ENCODE data around the gene PTF1A.

Gene PTF1A

GRCh38 chr10:23194966-23195845, 3.1 kb downstream of the PTF1A start:
- no peak for TF ChIP-seq CTCF (IDR thresholded peaks at IDR 0.05; ENCODE audit: low read depth, low read length)
- DNase-seq = no peak
- Histone ChIP-seq H3K36me3 (no peaks in the 10 kb centered on the region), H3K27ac (no peak overlapping the region), H3K9me3 (ENCODE audit: severe bottlenecking) (no peaks in the 10 kb centered on the region), H3K4me3 (ENCODE audit: low read depth, low read length) (peak overlapping the region; percentile 26), H3K27me3 (ENCODE audit: insufficient read depth, low read depth, severe bottlenecking) (peaks cover 73% of the 10 kb centered on the region)

- peaks cover 73% of the 10 kb centered on the region for H3K27me3 ChIP-seq (ENCODE audit: insufficient read depth, low read depth, severe bottlenecking)
- H3K36me3 ChIP-seq = no peaks in the 10 kb centered on the region
- no peak for DNase-seq
- H3K4me3 ChIP-seq (ENCODE audit: low read depth, low read length) = no peak overlapping the region
- no peak for TF ChIP-seq CTCF (IDR thresholded peaks at IDR 0.05; ENCODE audit: low read depth, low read length)
- no peak overlapping the region for H3K27ac ChIP-seq
- no peaks in the 10 kb centered on the region for H3K9me3 ChIP-seq (ENCODE audit: severe bottlenecking)
Measured at GRCh38 chr10:23195846-23196600, 3.9 kb downstream of the PTF1A start.

GRCh38 chr10:23196915-23197314, 4.8 kb downstream of the PTF1A start:
- DNase-seq = no peak
- TF ChIP-seq CTCF (IDR thresholded peaks at IDR 0.05; ENCODE audit: low read depth, low read length) = no peak
- Histone ChIP-seq H3K4me3 (ENCODE audit: low read depth, low read length) (no peak overlapping the region), H3K27me3 (ENCODE audit: insufficient read depth, low read depth, severe bottlenecking) (peaks cover 66% of the 10 kb centered on the region), H3K9me3 (ENCODE audit: severe bottlenecking) (no peaks in the 10 kb centered on the region), H3K27ac (no peak overlapping the region), H3K36me3 (no peaks in the 10 kb centered on the region)

GRCh38 chr10:23197416-23197861, 5.3 kb downstream of the PTF1A start:
- Histone ChIP-seq H3K36me3 (no peaks in the 10 kb centered on the region), H3K9me3 (ENCODE audit: severe bottlenecking) (no peaks in the 10 kb centered on the region), H3K4me3 (ENCODE audit: low read depth, low read length) (no peak overlapping the region), H3K27me3 (ENCODE audit: insufficient read depth, low read depth, severe bottlenecking) (peaks cover 63% of the 10 kb centered on the region), H3K27ac (no peak overlapping the region)
- TF ChIP-seq CTCF (IDR thresholded peaks at IDR 0.05; ENCODE audit: low read depth, low read length) = no peak
- no peak for DNase-seq

- Histone ChIP-seq H3K4me3 (ENCODE audit: low read depth, low read length) (peak overlapping the region; percentile 30), H3K27ac (no peak overlapping the region), H3K27me3 (ENCODE audit: insufficient read depth, low read depth, severe bottlenecking) (peaks cover 58% of the 10 kb centered on the region), H3K9me3 (ENCODE audit: severe bottlenecking) (no peaks in the 10 kb centered on the region), H3K36me3 (no peaks in the 10 kb centered on the region)
- TF ChIP-seq CTCF (IDR thresholded peaks at IDR 0.05; ENCODE audit: low read depth, low read length) = no peak
- no peak for DNase-seq
Measured at GRCh38 chr10:23198610-23198939, 6.5 kb downstream of the PTF1A start.

Measured in WERI-Rb-1 (cell line).